AG04449 (cell line): Measurements from ENCODE around the gene ATP10D.
A peak's percentile ranks its signal among the peaks of the same experiment; 100 is the strongest.
"Not testable (repeated sequence)": the region's sequence is repeated elsewhere in the genome, so short reads cannot be mapped to it uniquely, and the experiment has no call there.

Experiments used
- CTCF ChIA-PET: fragments of 350-600 bp; formaldehyde crosslinking; extraction: SDS; loops from one replicate; lab custom pipeline; 2021; ENCODE audit warnings: antibody characterized with exemption; lab: Yijun Ruan, JAX
- POLR2A ChIA-PET: fragments of 400-600, 350-600 bp; formaldehyde crosslinking; extraction: SDS; loops from one replicate; lab custom pipeline; 2020; ENCODE audit warnings: antibody characterized with exemption, inconsistent platforms; lab: Yijun Ruan, JAX
- DNase-seq: peaks from one replicate; pipeline ENCODE4 v3.0.0-alpha.2; 2010; ENCODE audit warnings: low read depth, low spot score
- H3K4me3 ChIP-seq: 2 replicates; pipeline ENCODE4 v1.5.1; 2011; ENCODE audit warnings: low read depth, mild to moderate bottlenecking, control low read depth, low read length
- TF ChIP-seq, protein P1 (sequence below): IDR thresholded peaks from one replicate; pipeline ENCODE4 v1.5.1; 2011; ENCODE audit warnings: mild to moderate bottlenecking, moderate library complexity, low read length, control low read depth, inconsistent platforms; ENCODE audit not compliant: insufficient read depth; ENCODE audit errors: missing control alignments

Gene ATP10D

DNA sequence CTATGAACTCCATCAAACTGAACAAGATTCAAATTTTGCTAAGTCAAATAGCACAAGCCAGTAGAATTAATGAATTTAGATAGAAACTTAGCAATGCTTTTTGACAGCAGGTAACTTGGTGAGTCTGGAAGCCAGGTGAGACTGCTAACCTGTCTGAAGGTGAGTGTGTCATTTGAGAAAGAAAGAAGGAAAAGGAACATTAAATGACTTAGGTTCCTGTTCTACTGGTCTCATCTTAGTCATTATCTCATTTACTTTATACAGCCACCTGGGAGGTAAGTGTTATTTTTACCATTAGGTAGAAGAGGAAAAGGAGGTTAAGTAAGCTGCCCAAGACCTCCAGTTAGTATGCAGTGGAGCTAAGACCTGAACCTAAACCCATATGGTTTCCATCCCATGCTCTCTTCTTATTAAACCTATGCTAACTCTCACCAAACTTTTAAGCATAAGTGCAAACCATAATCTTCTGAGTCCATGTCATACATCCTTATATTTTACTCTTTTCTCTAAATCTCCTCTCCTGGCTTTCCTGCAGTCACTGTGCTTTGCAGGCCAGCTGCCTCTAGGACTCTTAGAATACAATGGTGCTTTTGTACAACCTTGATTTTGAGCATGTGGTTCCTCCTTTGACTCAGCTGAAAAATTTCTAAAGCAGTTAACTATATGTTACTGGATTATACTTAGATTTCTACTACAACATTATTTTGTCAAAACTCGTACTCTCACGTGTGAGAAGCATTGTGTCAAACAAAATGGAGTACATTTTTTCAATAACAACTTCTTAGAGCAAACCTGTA, 68.5 kb downstream of the ATP10D start:
- TF ChIP-seq, protein P1, sequence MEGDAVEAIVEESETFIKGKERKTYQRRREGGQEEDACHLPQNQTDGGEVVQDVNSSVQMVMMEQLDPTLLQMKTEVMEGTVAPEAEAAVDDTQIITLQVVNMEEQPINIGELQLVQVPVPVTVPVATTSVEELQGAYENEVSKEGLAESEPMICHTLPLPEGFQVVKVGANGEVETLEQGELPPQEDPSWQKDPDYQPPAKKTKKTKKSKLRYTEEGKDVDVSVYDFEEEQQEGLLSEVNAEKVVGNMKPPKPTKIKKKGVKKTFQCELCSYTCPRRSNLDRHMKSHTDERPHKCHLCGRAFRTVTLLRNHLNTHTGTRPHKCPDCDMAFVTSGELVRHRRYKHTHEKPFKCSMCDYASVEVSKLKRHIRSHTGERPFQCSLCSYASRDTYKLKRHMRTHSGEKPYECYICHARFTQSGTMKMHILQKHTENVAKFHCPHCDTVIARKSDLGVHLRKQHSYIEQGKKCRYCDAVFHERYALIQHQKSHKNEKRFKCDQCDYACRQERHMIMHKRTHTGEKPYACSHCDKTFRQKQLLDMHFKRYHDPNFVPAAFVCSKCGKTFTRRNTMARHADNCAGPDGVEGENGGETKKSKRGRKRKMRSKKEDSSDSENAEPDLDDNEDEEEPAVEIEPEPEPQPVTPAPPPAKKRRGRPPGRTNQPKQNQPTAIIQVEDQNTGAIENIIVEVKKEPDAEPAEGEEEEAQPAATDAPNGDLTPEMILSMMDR, result no peak
- ChIA-PET POLR2A (no interaction called here), CTCF (interaction anchor here (4.7 kb wide), 1 partner anchor 12 kb away, joined by 35 read pairs; no protein-coding TSS in a partner anchor)
- H3K4me3 ChIP-seq, result no peak overlapping the region
- no peak for DNase-seq

DNA sequence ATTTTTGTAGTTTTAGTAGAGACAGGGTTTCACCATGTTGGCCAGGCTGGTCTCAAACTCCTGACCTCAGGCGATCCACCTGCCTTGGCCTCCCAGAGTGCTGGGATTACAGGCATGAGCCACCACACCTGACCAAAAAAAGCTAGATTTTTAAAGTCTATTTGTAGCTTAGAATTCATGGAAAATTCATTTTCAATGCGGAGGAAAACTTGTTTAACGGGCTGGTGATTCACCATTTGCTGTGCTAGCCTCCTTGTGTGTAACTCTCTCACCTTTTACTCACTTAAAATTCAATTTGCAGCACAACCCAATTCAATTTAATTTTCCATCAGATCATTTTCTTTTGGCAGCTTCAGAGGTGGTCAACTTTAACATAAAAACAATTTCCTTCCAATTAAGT, 70.8 kb downstream of the ATP10D start:
- H3K4me3 ChIP-seq, POLR2A ChIA-PET, DNase-seq: not testable (repeated sequence)
- CTCF ChIA-PET, result interaction anchor here (0.5 to 1.5 kb wide), 4 partner anchors 9 to 151 kb away, joined by 3 to 7 read pairs (median 4); no protein-coding TSS in a partner anchor

DNA sequence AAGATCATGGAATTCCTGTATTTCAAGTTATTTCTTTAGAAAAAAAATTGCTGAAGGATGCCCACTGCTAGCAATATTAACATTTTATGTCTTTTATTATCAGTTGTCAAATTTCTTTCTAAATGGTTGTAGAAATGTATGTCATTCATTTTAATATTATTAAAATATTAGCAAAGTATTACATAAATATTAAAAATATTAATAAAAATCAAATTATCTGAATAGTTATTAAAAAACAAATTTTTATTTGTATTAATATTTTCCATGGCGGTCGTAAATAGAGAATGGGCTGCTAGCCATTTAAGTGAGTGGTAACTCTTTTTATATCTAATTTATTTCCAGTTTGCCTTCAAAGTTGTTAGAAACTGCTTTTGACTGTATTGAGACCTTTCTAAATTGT, 72.2 kb downstream of the ATP10D start:
- TF ChIP-seq, protein P1, result no peak
- ChIA-PET POLR2A (no interaction called here), CTCF (no interaction called here)
- DNase-seq, result no peak
- H3K4me3 ChIP-seq, result no peak overlapping the region

DNA sequence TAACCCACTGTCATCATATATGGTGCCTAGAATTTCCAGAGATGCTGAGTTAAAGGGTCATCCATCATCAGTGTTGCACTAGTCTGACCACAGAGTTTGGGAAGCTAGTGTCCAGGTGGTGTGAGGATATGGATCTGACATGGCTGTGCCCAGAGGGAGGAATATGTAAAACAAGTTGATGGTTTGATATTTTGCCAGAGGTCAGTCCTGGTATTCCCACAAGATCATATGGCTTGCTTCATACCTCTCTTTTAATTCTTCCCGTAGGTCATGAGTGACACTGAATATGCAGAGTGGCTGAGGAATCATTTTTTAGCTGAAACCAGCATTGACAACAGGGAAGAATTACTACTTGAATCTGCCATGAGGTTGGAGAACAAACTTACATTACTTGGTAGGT, 75.6 kb downstream of the ATP10D start:
- ChIA-PET CTCF (interaction anchor here (1.1 kb wide), 1 partner anchor 9 kb away, joined by 5 read pairs; no protein-coding TSS in a partner anchor), POLR2A (no interaction called here)
- TF ChIP-seq, protein P1, result no peak
- H3K4me3 ChIP-seq, result no peak overlapping the region
- no peak for DNase-seq

DNA sequence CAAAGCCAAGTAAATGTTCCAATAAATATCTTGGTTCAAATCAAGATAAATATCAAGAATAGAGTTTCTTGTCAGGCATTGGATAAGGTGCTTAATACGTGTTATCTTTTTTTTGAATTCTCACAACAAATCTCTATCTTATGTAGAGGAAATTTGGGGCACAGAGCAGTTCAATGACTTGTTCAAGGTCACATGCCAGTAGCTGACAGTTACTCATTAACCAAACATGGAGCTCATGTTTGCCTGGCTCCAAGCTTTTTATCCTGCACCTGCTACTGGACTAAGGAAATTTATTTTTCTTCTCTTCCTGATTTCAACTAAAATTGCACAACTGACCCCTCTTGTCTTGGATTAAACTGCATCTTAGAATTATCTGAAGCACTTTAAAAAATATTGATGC, 76.3 kb downstream of the ATP10D start:
- TF ChIP-seq, protein P1, result no peak
- no peak for DNase-seq
- CTCF ChIA-PET, result interaction anchor here (1.1 to 1.3 kb wide), 2 partner anchors 9 to 51 kb away, joined by 4 to 5 read pairs; no protein-coding TSS in a partner anchor
- POLR2A ChIA-PET, result no interaction called here
- H3K4me3 ChIP-seq, result no peak overlapping the region

DNA sequence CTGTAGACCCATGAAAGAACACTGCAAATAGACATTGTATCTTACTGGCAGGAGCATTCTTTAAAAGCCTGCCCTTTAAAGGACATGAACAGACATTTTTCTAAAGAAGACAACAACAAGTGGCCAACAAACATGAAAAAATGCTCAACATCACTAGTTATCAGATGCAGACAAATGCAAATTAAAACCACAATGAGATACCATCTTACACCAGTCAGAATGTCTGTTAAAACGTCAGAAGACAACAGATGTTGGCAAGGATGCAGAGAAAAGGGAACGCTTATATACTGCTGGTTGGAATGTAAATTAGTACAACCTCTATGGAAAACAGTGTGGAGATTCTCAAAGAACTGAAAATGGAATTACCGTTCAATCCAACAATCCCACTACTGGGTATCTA, 77.2 kb downstream of the ATP10D start:
- POLR2A ChIA-PET, result no interaction called here

More for the DNA sequence above, 77.2 kb downstream of the ATP10D start:
- TF ChIP-seq, protein P1, result no peak
- no peak overlapping the region for H3K4me3 ChIP-seq
- CTCF ChIA-PET, result interaction anchor here (1.3 to 3.7 kb wide), 3 partner anchors 52 to 630 kb away, joined by 4 to 29 read pairs (median 15); no protein-coding TSS in a partner anchor
- peak; percentile 7 for DNase-seq
